ENCODE results near the gene ALLC. TPM values are rescaled to one million over a fixed set of nuclear protein-coding genes. Genes with fewer than 3 reads are reported as not detected.

ALLC gene
- total RNA-seq, 2 experiments from 2014 or later, result not detected

DNA sequence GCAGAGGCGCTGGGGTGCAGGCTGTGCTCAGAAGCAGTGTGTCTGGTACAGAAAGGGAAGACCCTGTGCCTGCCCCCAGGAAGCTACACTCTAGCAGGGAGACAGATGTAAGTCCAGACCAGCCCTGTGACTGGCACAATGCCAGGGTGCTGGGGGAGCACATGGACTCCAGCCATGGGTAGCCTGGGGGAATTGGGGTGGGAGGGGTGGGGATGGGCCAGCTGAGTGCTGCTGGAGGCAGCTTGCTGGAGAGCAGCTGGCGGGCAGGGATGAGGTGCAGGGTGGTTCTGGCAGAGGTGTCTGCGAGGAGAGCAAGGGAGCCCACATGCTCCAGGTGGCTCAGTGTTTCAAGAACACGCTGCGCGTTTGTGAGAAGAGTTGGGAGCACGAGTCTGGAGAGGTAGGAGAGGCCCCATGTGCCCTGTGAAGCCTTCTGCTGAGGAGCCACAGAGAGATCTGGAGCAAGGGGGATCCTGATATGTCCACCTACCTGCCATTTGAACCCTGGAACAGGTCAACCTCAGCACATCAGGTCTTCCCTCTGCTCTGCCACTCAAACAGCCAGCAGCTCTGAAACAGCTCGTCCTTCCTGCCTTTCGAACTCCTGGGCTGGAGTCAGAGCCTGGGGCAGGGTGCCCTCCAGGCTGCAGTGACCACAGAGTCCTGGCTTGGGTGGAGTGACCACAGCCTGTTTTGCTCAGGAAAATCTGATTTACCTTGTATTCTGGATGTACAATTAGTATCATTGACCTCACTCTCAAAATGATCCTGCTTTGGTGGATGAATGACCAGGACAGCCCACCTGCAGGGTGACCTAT lies 15.1 kb downstream of the ALLC start:
- Mint-ChIP-seq H3K9me3 (no peaks in the 10 kb centered on the region), H3K36me3 (ENCODE audit: low read depth) (no peaks in the 10 kb centered on the region), H3K4me1 (no peaks in the 10 kb centered on the region), H3K4me3 (no peak overlapping the region), H3K27me3 (no peaks in the 10 kb centered on the region), H3K27ac (no peak overlapping the region)
- POLR2A ChIA-PET, result no interaction called here
- no peak for DNase-seq
- CTCF ChIA-PET, result no interaction called here

DNA sequence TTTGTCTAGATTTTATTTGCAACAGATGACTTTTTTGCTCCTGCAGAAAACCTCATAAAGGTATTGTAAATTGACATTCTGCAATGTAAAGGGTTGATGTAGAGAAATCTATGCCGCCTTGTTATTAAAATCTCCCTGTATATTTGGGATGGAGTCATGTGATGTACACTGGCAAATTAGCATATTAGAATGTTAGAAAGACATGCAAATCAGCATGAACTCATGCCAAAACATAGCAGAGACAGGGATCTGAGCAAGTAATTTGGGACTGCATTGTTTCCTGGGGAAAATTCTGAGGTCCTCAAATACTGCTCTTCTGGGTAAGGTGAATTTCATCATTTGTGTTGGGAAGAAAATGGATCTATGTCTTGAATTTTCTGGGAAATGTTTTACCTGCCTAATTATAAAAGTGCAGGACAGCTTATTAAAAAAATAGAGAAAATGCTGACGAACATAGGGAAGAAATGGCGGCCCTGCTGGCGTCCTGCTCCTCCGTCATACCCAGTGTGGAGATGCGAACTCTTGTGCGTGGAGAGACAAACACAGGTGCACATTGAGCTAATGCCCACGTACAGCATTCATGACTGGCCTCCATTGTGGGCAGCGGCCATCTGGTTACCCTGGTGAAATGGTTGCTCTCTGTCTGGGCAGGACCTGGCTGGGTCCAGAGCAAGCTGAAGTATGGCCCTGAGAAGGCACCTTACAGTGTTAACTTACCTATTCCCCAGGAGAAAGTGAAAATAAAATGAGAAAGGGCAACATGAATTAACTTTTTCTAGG lies 16.3 kb downstream of the ALLC start:
- no peaks in the 10 kb centered on the region for H3K27me3 Mint-ChIP-seq
- CTCF ChIA-PET, result no interaction called here
- no peak overlapping the region for H3K4me3 Mint-ChIP-seq
- H3K36me3 Mint-ChIP-seq (ENCODE audit: low read depth), result no peaks in the 10 kb centered on the region
- no peaks in the 10 kb centered on the region for H3K4me1 Mint-ChIP-seq
- no peak overlapping the region for H3K27ac Mint-ChIP-seq
- DNase-seq, result no peak
- POLR2A ChIA-PET, result no interaction called here
- no peaks in the 10 kb centered on the region for H3K9me3 Mint-ChIP-seq

DNA sequence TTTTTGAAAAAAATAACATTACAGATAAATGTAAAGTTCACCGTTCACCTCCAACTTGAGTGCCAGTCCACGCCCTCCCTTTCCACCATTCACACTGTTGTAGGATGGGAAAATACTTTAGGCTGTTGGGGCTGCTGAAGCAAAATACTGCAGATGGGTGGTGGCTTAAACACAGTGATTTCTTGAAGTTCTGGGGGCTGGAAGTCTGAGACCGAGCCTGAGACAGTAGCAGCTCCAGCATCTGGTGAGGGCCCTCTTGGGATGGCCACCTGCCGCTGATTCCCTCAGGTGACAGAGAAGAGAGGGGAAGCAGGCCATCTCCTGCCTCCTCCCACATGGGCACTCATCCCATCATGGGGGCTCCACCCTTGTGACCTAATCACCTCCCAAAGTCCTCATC lies 17.7 kb downstream of the ALLC start:
- no peaks in the 10 kb centered on the region for H3K27me3 Mint-ChIP-seq
- no peaks in the 10 kb centered on the region for H3K4me1 Mint-ChIP-seq
- POLR2A ChIA-PET, result no interaction called here
- DNase-seq, result no peak
- no peaks in the 10 kb centered on the region for H3K36me3 Mint-ChIP-seq (ENCODE audit: low read depth)
- H3K4me3 Mint-ChIP-seq, result no peak overlapping the region
- no peaks in the 10 kb centered on the region for H3K9me3 Mint-ChIP-seq
- CTCF ChIA-PET, result no interaction called here
- no peak overlapping the region for H3K27ac Mint-ChIP-seq

DNA sequence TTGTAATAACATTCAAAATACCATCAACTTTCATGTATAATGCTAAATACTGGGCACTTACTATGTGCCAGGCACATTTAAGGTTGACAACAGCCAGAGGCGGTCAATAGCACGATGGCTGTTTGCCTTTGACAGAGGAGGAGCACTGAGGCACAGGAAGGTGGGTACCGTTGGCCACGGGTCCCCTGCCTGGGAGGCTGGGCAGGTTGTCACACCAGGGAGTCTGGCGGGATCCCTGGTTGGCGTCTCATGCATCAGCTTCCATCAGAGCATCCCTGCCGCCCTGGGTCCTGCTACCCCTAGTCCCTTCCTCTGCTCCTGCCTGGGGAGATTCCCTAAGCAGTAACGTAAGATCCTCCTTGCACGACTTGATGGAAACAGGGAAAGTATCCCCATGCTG lies 19.4 kb downstream of the ALLC start:
- Mint-ChIP-seq H3K27me3 (no peaks in the 10 kb centered on the region), H3K9me3 (no peaks in the 10 kb centered on the region), H3K36me3 (ENCODE audit: low read depth) (no peaks in the 10 kb centered on the region), H3K4me3 (no peak overlapping the region), H3K27ac (no peak overlapping the region), H3K4me1 (no peaks in the 10 kb centered on the region)
- CTCF ChIA-PET, result no interaction called here
- no peak for DNase-seq
- POLR2A ChIA-PET, result no interaction called here

DNA sequence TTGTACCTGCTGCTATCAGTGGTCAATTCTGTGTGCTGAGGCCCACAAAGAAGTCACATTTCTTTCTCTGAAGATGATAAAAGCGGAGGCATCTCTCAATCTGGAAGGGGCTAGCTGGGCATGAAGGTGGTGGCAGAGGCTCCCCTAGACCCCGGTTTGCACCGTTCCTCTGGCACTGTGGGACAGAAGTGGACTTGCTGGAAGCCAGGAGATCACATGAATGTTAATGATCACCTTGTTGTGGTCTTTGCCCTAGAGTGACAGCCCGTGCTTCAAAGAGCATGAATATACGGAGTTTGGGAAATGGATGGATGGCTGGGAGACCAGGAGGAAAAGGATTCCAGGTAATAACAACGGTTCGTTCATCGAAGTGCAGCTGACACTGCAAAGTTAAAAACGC lies 20.2 kb downstream of the ALLC start:
- CTCF ChIA-PET, result no interaction called here
- H3K9me3 Mint-ChIP-seq, result no peaks in the 10 kb centered on the region
- H3K4me3 Mint-ChIP-seq, result no peak overlapping the region
- H3K36me3 Mint-ChIP-seq (ENCODE audit: low read depth), result no peaks in the 10 kb centered on the region
- no peaks in the 10 kb centered on the region for H3K4me1 Mint-ChIP-seq
- no peak overlapping the region for H3K27ac Mint-ChIP-seq
- H3K27me3 Mint-ChIP-seq, result no peaks in the 10 kb centered on the region
- DNase-seq, result no peak
- POLR2A ChIA-PET, result no interaction called here

DNA sequence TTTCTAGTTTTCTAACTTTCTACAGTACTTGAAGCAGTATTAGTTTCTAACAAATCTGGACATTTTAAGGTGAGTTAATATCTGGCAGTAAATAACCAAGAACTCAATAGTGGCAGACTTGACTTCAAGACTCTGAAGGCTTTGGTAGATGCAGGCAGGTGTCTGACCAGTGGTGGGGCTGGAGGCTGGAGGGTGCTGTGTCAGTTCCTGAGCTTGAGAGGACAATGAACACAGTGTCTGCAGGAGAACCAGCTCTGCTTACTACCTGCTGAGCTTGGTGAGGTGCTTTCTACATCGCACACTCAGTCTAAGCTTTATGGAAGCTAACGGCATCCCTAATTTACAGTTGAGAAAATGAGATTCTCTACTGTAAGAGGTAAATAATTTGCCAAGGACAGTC lies 21.2 kb downstream of the ALLC start:
- Mint-ChIP-seq H3K4me1 (no peaks in the 10 kb centered on the region), H3K4me3 (no peak overlapping the region), H3K9me3 (no peaks in the 10 kb centered on the region), H3K27ac (no peak overlapping the region), H3K27me3 (no peaks in the 10 kb centered on the region), H3K36me3 (ENCODE audit: low read depth) (no peaks in the 10 kb centered on the region)
- no peak for DNase-seq
- CTCF ChIA-PET, result interaction anchor here (0.6 kb wide), 1 partner anchor 91 kb away, joined by 6 read pairs; no protein-coding TSS in a partner anchor
- POLR2A ChIA-PET, result no interaction called here

DNA sequence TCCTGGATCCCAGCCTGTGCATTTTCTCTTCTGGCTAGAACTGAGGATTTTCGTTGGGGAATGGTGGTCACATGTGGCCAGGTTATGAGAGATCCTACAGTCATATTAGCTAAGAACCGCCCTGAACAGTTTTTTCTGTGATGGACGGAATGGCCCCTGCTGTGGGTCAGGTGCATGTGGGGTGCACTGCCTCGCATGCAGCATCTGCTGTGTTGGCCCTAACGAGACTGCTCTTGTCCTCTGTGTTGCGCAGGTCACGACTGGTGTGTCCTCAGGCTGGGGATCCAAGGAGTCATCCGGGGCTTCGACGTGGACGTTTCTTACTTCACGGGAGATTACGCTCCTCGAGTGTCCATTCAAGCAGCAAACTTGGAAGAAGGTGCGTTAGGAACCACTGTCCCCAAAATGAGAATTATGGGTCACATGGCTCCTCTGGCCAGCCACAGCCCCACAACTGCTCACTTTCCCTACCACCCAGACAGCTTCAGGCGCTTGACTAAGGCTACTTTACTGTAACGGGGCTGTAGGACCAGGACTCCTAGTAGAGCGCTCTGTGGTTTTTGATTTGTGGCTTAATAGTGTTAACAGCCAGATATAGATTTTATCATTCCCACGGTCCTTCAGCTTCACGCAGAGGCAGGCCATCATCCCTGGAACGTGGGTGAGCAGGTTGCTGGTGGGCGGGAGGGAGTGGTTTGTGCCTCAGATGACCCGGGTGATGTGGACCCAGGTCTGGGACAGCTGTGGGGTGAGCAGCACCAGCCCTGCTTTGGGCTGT lies 21.8 kb downstream of the ALLC start:
- ChIA-PET CTCF (interaction anchor here (0.6 kb wide), 1 partner anchor 92 kb away, joined by 6 read pairs; no protein-coding TSS in a partner anchor), POLR2A (no interaction called here)
- H3K9me3 Mint-ChIP-seq, result no peaks in the 10 kb centered on the region
- no peaks in the 10 kb centered on the region for H3K4me1 Mint-ChIP-seq
- H3K27me3 Mint-ChIP-seq, result no peaks in the 10 kb centered on the region
- H3K36me3 Mint-ChIP-seq (ENCODE audit: low read depth), result no peaks in the 10 kb centered on the region
- no peak overlapping the region for H3K27ac Mint-ChIP-seq
- no peak overlapping the region for H3K4me3 Mint-ChIP-seq
- no peak for DNase-seq

DNA sequence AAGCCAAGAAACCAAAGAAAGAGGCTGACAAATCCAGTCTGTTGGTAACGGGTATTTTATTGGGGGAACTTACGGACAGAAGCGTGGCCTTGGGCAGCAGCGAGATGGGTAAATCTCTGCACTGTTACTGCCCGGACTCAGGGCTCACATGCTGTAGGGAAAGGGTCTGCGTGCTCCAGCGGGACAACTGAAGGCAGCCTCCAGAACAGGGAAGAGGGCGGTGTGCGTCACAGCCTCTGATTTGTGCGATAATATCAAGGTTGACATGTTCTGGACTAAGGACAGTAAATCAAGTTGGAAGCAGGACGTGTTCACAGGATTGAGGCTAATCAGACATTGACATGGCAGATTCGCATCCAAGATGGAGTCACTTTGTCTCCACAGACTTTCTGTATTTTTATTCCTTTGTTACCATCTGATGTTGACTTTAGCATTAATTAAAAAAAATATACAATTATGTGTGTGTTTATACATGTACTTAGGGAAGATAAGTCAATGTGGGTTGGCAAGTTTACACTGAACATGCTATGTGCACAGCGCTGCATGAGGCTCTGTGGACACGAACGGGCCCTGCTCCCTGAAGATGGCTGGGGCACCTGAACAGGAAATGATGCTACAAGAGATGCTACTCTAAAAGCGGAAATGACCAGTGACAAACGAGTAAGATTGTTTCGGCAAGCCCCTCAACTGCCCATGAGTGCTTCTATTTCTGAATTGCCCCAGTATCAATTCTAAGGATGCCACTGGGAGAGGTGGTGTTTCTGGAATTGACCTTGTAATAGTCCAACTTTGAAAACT lies 22.7 kb downstream of the ALLC start:
- Mint-ChIP-seq H3K4me3 (no peak overlapping the region), H3K27me3 (peaks cover 5% of the 10 kb centered on the region), H3K9me3 (no peaks in the 10 kb centered on the region), H3K4me1 (no peaks in the 10 kb centered on the region), H3K27ac (no peak overlapping the region), H3K36me3 (ENCODE audit: low read depth) (no peaks in the 10 kb centered on the region)
- no peak for DNase-seq
- ChIA-PET CTCF (no interaction called here), POLR2A (no interaction called here)

DNA sequence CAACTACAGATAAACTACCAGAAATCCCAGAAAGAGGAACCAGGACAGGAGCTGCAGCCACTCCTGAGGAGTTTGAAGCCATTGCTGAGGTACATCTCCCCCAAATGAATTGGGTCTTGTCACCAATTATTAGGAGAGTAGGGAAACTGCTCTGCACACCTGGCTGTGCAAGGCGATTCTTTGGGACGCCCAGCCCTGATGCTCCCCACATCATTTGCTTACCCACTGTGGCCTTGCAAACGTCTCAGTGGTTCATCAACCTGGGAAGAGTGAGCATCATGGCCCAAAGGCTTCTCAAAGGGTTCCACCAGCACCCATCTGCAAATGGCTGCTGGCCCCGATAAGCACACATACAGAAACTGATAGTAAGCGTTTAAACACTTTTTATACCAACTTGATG lies 23.6 kb downstream of the ALLC start:
- Mint-ChIP-seq H3K27me3 (peaks cover 11% of the 10 kb centered on the region), H3K36me3 (ENCODE audit: low read depth) (no peaks in the 10 kb centered on the region), H3K4me3 (no peak overlapping the region), H3K4me1 (no peaks in the 10 kb centered on the region), H3K9me3 (no peaks in the 10 kb centered on the region), H3K27ac (no peak overlapping the region)
- no peak for DNase-seq
- CTCF ChIA-PET, result no interaction called here
- POLR2A ChIA-PET, result no interaction called here

DNA sequence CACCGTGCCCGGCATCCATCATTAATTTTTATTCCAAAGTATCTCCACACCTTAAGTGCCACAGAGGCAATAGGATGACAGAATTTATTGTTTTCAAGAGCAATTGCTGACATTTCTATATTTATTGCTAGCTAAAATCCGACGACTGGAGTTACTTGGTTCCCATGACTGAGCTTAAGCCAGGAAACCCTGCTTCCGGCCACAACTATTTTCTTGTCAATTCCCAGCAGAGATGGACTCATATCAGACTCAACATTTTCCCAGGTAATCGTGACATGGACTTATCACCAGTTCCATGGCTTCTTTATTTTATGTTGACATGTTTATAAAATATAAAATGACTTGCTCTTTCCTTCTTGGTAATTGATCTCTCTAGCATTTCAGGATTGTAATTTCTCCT lies 24.8 kb downstream of the ALLC start:
- ChIA-PET CTCF (no interaction called here), POLR2A (no interaction called here)
- Mint-ChIP-seq H3K27ac (no peak overlapping the region), H3K4me1 (no peaks in the 10 kb centered on the region), H3K36me3 (ENCODE audit: low read depth) (no peaks in the 10 kb centered on the region), H3K27me3 (peaks cover 17% of the 10 kb centered on the region), H3K9me3 (no peaks in the 10 kb centered on the region), H3K4me3 (no peak overlapping the region)
- DNase-seq, result no peak

DNA sequence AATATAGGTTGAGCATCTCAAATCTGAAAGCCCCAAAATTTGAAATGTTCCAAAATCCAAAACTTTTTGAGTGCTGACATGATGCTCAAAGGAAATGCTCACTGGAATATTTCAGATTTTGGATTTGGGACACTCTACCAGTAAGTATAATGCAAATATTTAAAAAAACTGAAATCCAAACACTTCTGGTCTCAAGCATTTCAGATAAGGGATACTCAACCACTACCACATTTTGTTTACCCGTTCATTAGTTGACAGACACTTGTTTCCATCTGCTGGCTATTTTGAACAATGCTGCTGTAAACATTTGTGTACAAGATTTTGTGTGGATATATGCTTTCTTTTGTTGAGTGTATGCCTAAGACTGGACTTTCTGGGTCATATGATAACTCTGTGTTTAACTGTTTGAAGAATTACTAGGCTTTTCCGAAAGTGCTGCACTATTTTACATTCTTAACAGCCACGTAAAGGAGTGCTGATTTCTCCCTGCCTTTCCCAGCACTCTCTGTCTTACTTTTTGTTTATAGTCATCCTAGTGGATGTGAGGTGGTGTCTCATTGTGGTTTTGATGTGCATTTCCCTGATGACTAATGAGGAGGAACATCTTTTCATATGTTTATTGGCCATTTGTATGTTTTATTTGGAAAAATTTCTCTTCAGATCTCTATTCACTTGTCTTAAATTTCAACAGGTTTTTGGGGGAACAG lies 25.9 kb downstream of the ALLC start:
- ChIA-PET CTCF (no interaction called here), POLR2A (no interaction called here)
- Mint-ChIP-seq H3K27ac (no peak overlapping the region), H3K4me3 (no peak overlapping the region), H3K4me1 (no peaks in the 10 kb centered on the region), H3K36me3 (ENCODE audit: low read depth) (no peaks in the 10 kb centered on the region), H3K9me3 (no peaks in the 10 kb centered on the region), H3K27me3 (peaks cover 17% of the 10 kb centered on the region)
- no peak for DNase-seq

DNA sequence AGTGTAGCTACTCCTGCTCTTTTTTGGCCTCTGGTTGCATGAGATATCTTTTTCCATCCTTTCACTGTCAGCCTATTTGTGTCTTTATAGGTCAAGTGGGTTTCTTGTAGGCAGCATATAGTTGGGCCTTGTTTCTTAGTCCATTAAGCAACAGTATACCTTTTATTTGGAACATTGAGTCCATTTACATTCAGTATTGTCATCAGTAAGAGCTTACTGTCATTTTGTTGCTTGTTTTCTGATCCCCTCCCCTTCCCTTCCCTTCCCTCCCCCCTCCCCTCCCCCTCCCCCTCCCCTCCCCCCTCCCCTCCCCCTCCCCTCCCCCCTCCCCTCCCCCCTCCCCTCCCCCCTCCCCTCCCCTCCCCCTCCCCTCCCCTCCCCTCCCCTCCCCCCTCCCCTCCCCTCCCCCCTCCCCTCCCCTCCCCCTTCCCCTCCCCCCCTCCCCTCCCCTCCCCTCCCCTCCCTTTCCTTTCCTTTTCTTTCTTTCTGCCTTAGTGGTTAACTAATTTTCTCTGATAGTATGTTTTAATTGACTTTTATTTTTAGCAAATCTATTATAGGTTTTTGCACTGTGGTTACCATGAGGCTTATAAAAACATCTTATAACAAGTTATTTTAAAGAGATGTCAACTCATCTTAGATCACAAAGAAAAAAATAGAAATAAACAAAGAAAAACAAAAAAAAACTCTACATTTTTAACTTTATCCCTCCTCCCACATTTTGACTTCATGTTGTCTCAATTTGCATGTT lies 32.2 kb downstream of the ALLC start:
- no peak for DNase-seq
- H3K27ac Mint-ChIP-seq, result no peak overlapping the region
- peaks cover 1% of the 10 kb centered on the region for H3K36me3 Mint-ChIP-seq (ENCODE audit: low read depth)
- no peak overlapping the region for H3K4me3 Mint-ChIP-seq
- CTCF ChIA-PET, result interaction anchor here (0.6 kb wide), 1 partner anchor 40 kb away, joined by 4 read pairs; no protein-coding TSS in a partner anchor
- peaks cover 10% of the 10 kb centered on the region for H3K9me3 Mint-ChIP-seq
- H3K4me1 Mint-ChIP-seq, result no peaks in the 10 kb centered on the region
- POLR2A ChIA-PET, result no interaction called here
- H3K27me3 Mint-ChIP-seq, result peaks cover 19% of the 10 kb centered on the region
